Peyer's patch (tissue), 4 donors: ENCODE results near the gene PITHD1. TPM values are rescaled to one million over a fixed set of nuclear protein-coding genes. Genes with fewer than 3 reads are reported as not detected.
A peak's percentile ranks its signal among the peaks of the same experiment; 100 is the strongest.
"Not testable (repeated sequence)": the region's sequence is repeated elsewhere in the genome, so short reads cannot be mapped to it uniquely, and the experiment has no call there.

Experiments used
- DNase-seq, 3 donors: peaks; one replicate each; pipeline ENCODE4 v3.0.0-alpha.2; 2017 to 2019
- H3K27ac ChIP-seq, 4 donors: fragments of 200-600 bp; sonication (generic); one replicate each; pipeline ENCODE4 v1.5.1; 2016 to 2019
- H3K27me3 ChIP-seq, 2 donors: fragments of 200-600 bp; sonication (generic); one replicate each; pipeline ENCODE4 v1.5.1; 2019
- H3K36me3 ChIP-seq, 3 donors: fragments of 200-600 bp; sonication (generic); one replicate each; pipeline ENCODE4 v1.5.1; 2016 to 2019
- H3K4me1 ChIP-seq, 4 donors: fragments of 200-600 bp; sonication (generic); one replicate each; pipeline ENCODE4 v1.5.1; 2016 to 2019
- H3K4me3 ChIP-seq, 4 donors: fragments of 200-600 bp; sonication (generic); 1 replicate in 3 of 4; 2 replicates in 1 of 4; pipeline ENCODE4 v1.5.1; 2016 to 2019; ENCODE audit warnings: mild to moderate bottlenecking in 1 of 4
- H3K9me3 ChIP-seq, 4 donors: fragments of 200-600 bp; sonication (generic); one replicate each; pipeline ENCODE4 v1.5.1; 2016 to 2019; ENCODE audit warnings: mild to moderate bottlenecking in 1 of 4
- CTCF ChIP-seq, 6 experiments: fragments of 450-650 bp in 4 of 6; fragments of 200-600 bp in 2 of 6; sonication (generic) in 1 of 6; IDR thresholded peaks; one replicate each; pipeline ENCODE4 v1.5.1; 2017 to 2019; ENCODE audit warnings: antibody characterized with exemption in 6 of 6, mild to moderate bottlenecking in 3 of 6, moderate library complexity in 1 of 6
- POLR2A ChIP-seq, 2 donors: fragments of 450-650 bp; IDR thresholded peaks; one replicate each; pipeline ENCODE4 v1.5.1; 2017; ENCODE audit warnings: antibody characterized with exemption in 2 of 2, mild to moderate bottlenecking in 2 of 2, moderate library complexity in 2 of 2
- total RNA-seq, 4 donors: library from RNA; depleted of rRNA; stranded (reverse); fragments of >200 nt; gene quantifications; one replicate each; pipeline ENCODE4 v1.1.0, GENCODE V29; 2016

PITHD1 gene
- total RNA-seq, 4 donors from 2014 or later = 19.4 to 47.0 (median 30.1) TPM

DNA sequence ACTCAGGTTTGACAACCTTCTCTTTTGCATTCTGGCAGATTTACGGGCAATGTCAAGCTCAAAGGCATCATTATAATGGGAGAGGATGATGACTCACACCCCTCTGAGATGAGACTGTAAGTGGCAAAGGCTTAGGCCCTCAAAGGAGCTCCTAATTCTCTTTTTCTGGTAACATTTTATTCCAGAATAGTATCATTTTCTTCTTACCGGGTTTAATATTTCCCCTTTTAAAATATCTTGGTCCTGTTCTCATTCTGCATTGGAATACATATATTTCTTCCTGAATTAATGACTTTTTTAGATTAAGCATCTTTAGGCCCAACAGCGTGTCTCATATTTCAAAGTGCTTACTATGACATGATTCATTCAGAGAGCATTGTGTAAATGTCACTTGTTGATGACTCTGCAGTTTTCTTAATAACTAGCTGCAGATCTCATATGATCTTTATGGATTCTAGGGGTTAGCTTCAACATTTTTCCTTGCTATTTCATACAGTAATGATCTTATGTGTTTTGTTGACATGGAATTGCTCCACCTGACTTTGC is 1.7 kb downstream of the PITHD1 start:
- no peak overlapping the region for H3K4me3 ChIP-seq
- no peak for DNase-seq

DNA sequence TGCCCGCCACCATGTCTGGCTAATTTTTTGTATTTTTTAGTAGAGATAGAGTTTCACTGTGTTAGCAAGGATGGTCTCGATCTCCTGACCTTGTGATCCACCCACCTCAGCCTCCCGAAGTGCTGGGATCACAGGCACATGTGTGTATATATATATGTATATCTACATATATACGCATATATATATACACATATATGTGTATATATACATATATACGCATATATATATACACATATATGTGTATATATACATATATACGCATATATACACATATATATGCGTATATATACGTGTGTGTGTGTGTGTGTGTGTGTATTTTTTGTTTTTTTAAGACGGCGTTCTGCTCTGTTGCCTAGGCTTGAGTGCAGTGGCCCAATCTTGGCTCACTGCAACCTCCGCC is 4.9 kb downstream of the PITHD1 start:
- peaks cover 0 to 59% (median 3%) of the 10 kb centered on the region in 3 donors for H3K36me3 ChIP-seq
- H3K27me3 ChIP-seq = not testable (repeated sequence)

More for the DNA sequence above, 1.7 kb downstream of the PITHD1 start:
- H3K27me3 ChIP-seq = no peaks in the 10 kb centered on the region
- peaks cover 0 to 26% (median 0%) of the 10 kb centered on the region in 3 donors for H3K36me3 ChIP-seq
- TF ChIP-seq CTCF (IDR thresholded peaks at IDR 0.05) (no peak), POLR2A (IDR thresholded peaks at IDR 0.05) (no peak)
- H3K9me3 ChIP-seq = no peaks in the 10 kb centered on the region
- no peak overlapping the region for H3K27ac ChIP-seq
- peaks cover 0 to 31% (median 2%) of the 10 kb centered on the region in 4 donors for H3K4me1 ChIP-seq

GRCh38 chr1:23784846-23785245 is 6.6 kb downstream of the PITHD1 start:
- peaks cover 0 to 65% (median 3%) of the 10 kb centered on the region in 3 donors for H3K36me3 ChIP-seq
- DNase-seq = no peak
- no peak overlapping the region for H3K27ac ChIP-seq
- no peak for TF ChIP-seq POLR2A (IDR thresholded peaks at IDR 0.05)
- no peak for TF ChIP-seq CTCF (IDR thresholded peaks at IDR 0.05)
- no peaks in the 10 kb centered on the region for H3K27me3 ChIP-seq
- H3K9me3 ChIP-seq = no peaks in the 10 kb centered on the region
- no peak overlapping the region for H3K4me3 ChIP-seq
- peaks cover 0 to 5% (median 1%) of the 10 kb centered on the region in 4 donors for H3K4me1 ChIP-seq

More for the DNA sequence above, 4.9 kb downstream of the PITHD1 start:
- H3K4me3 ChIP-seq, H3K27ac ChIP-seq, H3K9me3 ChIP-seq, DNase-seq: not testable (repeated sequence)
- peaks cover 0 to 17% (median 2%) of the 10 kb centered on the region in 4 donors for H3K4me1 ChIP-seq

GRCh38 chr1:23787701-23788100 is 9.5 kb downstream of the PITHD1 start:
- no peaks in the 10 kb centered on the region for H3K27me3 ChIP-seq
- TF ChIP-seq CTCF (IDR thresholded peaks at IDR 0.05) (no peak), POLR2A (IDR thresholded peaks at IDR 0.05) (no peak)
- DNase-seq = no peak
- H3K9me3 ChIP-seq = no peaks in the 10 kb centered on the region
- peaks cover 5 to 17% (median 9%) of the 10 kb centered on the region in 4 donors for H3K4me1 ChIP-seq
- H3K27ac ChIP-seq = no peak overlapping the region
- H3K4me3 ChIP-seq = no peak overlapping the region
- peaks cover 0 to 53% (median 3%) of the 10 kb centered on the region in 3 donors for H3K36me3 ChIP-seq

DNA sequence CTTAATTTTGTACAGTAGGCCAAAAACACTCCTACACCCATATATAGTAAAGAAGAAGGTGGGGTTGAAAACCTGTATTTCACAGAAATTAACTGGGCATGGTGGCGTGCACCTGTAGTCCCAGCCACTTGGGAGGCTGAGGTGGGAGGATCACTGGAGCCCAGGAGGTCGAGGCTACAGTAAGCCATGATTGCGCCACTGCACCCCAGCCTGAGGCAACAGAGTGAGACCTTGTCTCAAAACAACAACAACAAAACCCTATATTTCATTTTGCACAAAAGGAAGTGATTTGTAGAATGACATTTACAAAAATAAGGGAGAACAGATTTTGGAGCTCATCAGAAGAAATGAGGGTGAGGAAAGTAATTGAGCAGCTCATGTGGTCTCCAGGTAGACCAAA is 10.5 kb downstream of the PITHD1 start:
- Histone ChIP-seq H3K4me3 (no peak overlapping the region), H3K4me1 (peaks cover 5 to 27% (median 10%) of the 10 kb centered on the region in 4 donors), H3K9me3 (no peaks in the 10 kb centered on the region), H3K27ac (no peak overlapping the region), H3K36me3 (peaks cover 0 to 58% (median 3%) of the 10 kb centered on the region in 3 donors), H3K27me3 (no peaks in the 10 kb centered on the region)
- DNase-seq = no peak
- no peak for TF ChIP-seq CTCF (IDR thresholded peaks at IDR 0.05)
- TF ChIP-seq POLR2A (IDR thresholded peaks at IDR 0.05) = no peak

DNA sequence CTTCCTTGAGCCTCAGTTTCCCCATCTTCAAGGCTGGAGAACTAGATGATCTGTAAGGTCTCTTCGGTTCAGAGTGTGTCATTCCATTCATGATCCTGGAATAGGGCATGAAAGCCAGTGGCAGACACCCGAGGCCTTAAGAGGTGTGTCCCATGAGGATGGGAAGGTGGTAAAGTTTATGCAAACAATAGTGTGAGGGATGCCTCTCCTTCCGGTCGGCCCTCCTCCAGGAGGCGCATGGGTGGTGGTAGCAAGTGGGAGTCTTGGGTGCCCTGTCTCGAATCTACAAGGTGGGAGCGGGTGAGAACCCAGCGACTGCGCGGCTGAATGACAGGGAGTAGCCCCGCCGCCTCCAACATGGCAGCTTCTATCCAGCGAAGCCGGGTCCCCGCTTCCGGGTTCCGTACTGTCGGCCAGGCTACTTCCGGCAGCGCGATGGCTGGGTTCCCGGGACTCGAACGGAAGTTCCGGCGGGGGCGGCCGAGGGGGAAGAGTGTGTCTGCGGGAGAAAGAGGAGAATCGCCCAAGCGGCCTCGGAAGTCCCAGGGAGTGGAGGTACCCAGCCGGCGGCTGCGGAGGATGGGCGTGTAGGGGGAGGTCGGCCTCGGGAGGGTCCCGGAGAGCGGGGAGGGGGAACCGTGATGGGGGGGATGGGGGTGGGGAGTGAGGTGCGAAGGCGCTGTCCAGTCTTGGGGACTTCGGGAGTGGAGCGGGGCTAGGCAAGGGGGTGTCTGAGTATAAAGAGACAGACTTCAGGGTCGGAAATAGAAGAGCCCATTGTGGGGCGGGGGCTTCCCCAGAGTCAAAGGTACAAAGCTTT is 12.7 kb downstream of the PITHD1 start, which contains the start of gene LYPLA2:
TSS of gene LYPLA2 (plus strand) at position 450 of the 820 bp plus-strand sequence. CDS start 1,538 bp downstream, outside the sequence.
- TF ChIP-seq CTCF (IDR thresholded peaks at IDR 0.05) (no peak), POLR2A (IDR thresholded peaks at IDR 0.05) (no peak)
- peaks cover 5 to 29% (median 10%) of the 10 kb centered on the region in 4 donors for H3K4me1 ChIP-seq
- DNase-seq = peak; percentile 93 to 96 (median 94)
- H3K27me3 ChIP-seq = no peaks in the 10 kb centered on the region
- H3K4me3 ChIP-seq = peak within 1 kb of the TSS; percentile 62 to 82 (median 74)
- peak within 1 kb of the TSS; percentile 75 to 86 (median 82) for H3K27ac ChIP-seq
- H3K36me3 ChIP-seq = peaks cover 0 to 59% (median 3%) of the 10 kb centered on the region in 3 donors
- H3K9me3 ChIP-seq = no peaks in the 10 kb centered on the region
